HG02970 (cell line): ENCODE results near the gene NFE2L1.
A peak's percentile ranks its signal among the peaks of the same experiment; 100 is the strongest.
"Not testable (repeated sequence)": the region's sequence is repeated elsewhere in the genome, so short reads cannot be mapped to it uniquely, and the experiment has no call there.

Experiments used
- ATAC-seq: cut with Tn5 transposase; IDR thresholded peaks from one replicate; pipeline ENCODE4 v1.9.1; 2021; ENCODE audit warnings: mild to moderate bottlenecking, moderate library complexity, moderate number of reproducible peaks; ENCODE audit not compliant: unreplicated experiment, low FRiP score

Gene NFE2L1

GRCh38 chr17:48047741-48048383 is at the start of gene NFE2L1:
Gene NFE2L1, plus strand, starts transcription at chr17:48048359. Its CDS starts 2,760 bp downstream, at chr17:48051119.
- ATAC-seq = peak; percentile 87

- ATAC-seq = no peak
These were observed 48.6 kb upstream of the NFE2L1 start for GRCh38 chr17:47999582-47999981.

GRCh38 chr17:48001197-48001596 is 47.0 kb upstream of the NFE2L1 start:
- no peak for ATAC-seq

GRCh38 chr17:48001657-48002056 is 46.5 kb upstream of the NFE2L1 start:
- not testable (repeated sequence) for ATAC-seq

GRCh38 chr17:48002266-48002915 is 45.8 kb upstream of the NFE2L1 start:
- ATAC-seq = no peak

GRCh38 chr17:48002916-48003416 is 45.2 kb upstream of the NFE2L1 start:
- ATAC-seq = no peak

GRCh38 chr17:48003417-48004151 is 44.6 kb upstream of the NFE2L1 start:
- ATAC-seq = no peak

- no peak for ATAC-seq
These were observed 43.2 kb upstream of the NFE2L1 start for GRCh38 chr17:48004983-48005382.

- no peak for ATAC-seq
These were observed 41.0 kb upstream of the NFE2L1 start for GRCh38 chr17:48006936-48007709.

- no peak for ATAC-seq
These were observed 38.0 kb upstream of the NFE2L1 start for GRCh38 chr17:48010193-48010592.

- ATAC-seq = no peak
These were observed 36.6 kb upstream of the NFE2L1 start for GRCh38 chr17:48011405-48012150.

GRCh38 chr17:48012151-48012520 is 36.0 kb upstream of the NFE2L1 start:
- ATAC-seq = no peak

GRCh38 chr17:48012654-48013053 is 35.5 kb upstream of the NFE2L1 start:
- ATAC-seq = no peak

GRCh38 chr17:48013876-48014594 is 34.1 kb upstream of the NFE2L1 start:
- no peak for ATAC-seq

GRCh38 chr17:48014595-48015111 is 33.5 kb upstream of the NFE2L1 start:
- ATAC-seq = no peak

GRCh38 chr17:48016112-48016511 is 32.0 kb upstream of the NFE2L1 start:
- ATAC-seq = no peak

GRCh38 chr17:48017817-48018158 is 30.4 kb upstream of the NFE2L1 start:
- not testable (repeated sequence) for ATAC-seq

GRCh38 chr17:48021934-48022333 is 26.2 kb upstream of the NFE2L1 start:
- no peak for ATAC-seq

GRCh38 chr17:48022901-48023300 is 25.3 kb upstream of the NFE2L1 start:
- ATAC-seq = no peak
